HL-60 (cell line): ENCODE data around the gene NUDT9.

Experiments used
- DNase-seq, 2 experiments: peaks; one replicate each; pipeline ENCODE4 v3.0.0-alpha.2; 2010 to 2020; ENCODE audit warnings: low read depth in 1 of 2, low spot score in 1 of 2
- H3K27ac ChIP-seq: fragments of 250-450 bp; sonication (Bioruptor Pico); replicated peaks from 2 replicates; pipeline ENCODE4 v1.5.1; 2020; ENCODE audit warnings: mild to moderate bottlenecking, moderate library complexity
- H3K27me3 ChIP-seq: fragments of 250-450 bp; sonication (Bioruptor Pico); 2 replicates; pipeline ENCODE4 v1.5.1; 2021; ENCODE audit warnings: mild to moderate bottlenecking, moderate library complexity; ENCODE audit not compliant: insufficient read depth, poor library complexity, severe bottlenecking
- H3K4me3 ChIP-seq: replicated peaks from 2 replicates; pipeline ENCODE4 v1.5.1; 2011; ENCODE audit warnings: mild to moderate bottlenecking, control low read depth, low read length; ENCODE audit not compliant: insufficient read depth
- CTCF ChIP-seq: IDR thresholded peaks from one replicate; pipeline ENCODE4 v1.5.1; 2011; ENCODE audit warnings: low read length, control low read depth, inconsistent platforms; ENCODE audit not compliant: insufficient read depth
- GABPA ChIP-seq: IDR thresholded peaks from 2 replicates; pipeline ENCODE4 v1.6.1; 2012; ENCODE audit warnings: low read depth
- POLR2AphosphoS5 ChIP-seq: IDR thresholded peaks from 2 replicates; pipeline ENCODE4 v1.6.1; 2012; ENCODE audit warnings: low read depth
- REST ChIP-seq: IDR thresholded peaks from 2 replicates; pipeline ENCODE4 v1.6.1; 2012; ENCODE audit warnings: low read depth; ENCODE audit not compliant: insufficient replicate concordance
- SPI1 ChIP-seq: IDR thresholded peaks from 2 replicates; pipeline ENCODE4 v1.6.1; 2012; ENCODE audit warnings: low read depth, mild to moderate bottlenecking, borderline replicate concordance

The NUDT9 gene

GRCh38 chr4:87409420-87409939 lies 12.9 kb upstream of the NUDT9 start:
- no peaks in the 10 kb centered on the region for H3K27me3 ChIP-seq
- no peak overlapping the region for H3K27ac ChIP-seq
- H3K4me3 ChIP-seq: no peak overlapping the region
- no peak for TF ChIP-seq REST
- no peak for TF ChIP-seq POLR2AphosphoS5
- no peak for TF ChIP-seq GABPA
- no peak for TF ChIP-seq CTCF
- no peak for TF ChIP-seq SPI1
- DNase-seq: no peak

GRCh38 chr4:87410157-87410556 lies 12.2 kb upstream of the NUDT9 start:
- DNase-seq: no peak
- Histone ChIP-seq H3K27me3 (no peaks in the 10 kb centered on the region), H3K4me3 (no peak overlapping the region), H3K27ac (no peak overlapping the region)
- no peak for TF ChIP-seq CTCF
- TF ChIP-seq SPI1: no peak

GRCh38 chr4:87410679-87411078 lies 11.7 kb upstream of the NUDT9 start:
- Histone ChIP-seq H3K27ac (no peak overlapping the region), H3K27me3 (no peaks in the 10 kb centered on the region), H3K4me3 (no peak overlapping the region)
- no peak for DNase-seq
- TF ChIP-seq POLR2AphosphoS5 (no peak), GABPA (no peak), REST (no peak), SPI1 (no peak), CTCF (no peak)

- Histone ChIP-seq H3K27ac (no peak overlapping the region), H3K4me3 (no peak overlapping the region), H3K27me3 (no peaks in the 10 kb centered on the region)
- TF ChIP-seq GABPA (no peak), REST (no peak), CTCF (no peak), POLR2AphosphoS5 (no peak), SPI1 (no peak)
- DNase-seq: no peak
Measured at GRCh38 chr4:87414816-87415215, 7.6 kb upstream of the NUDT9 start.
